Inferior parietal cortex (tissue), 1 donor: ENCODE results near the gene OR4D1.

Experiments
- DNase-seq: peaks from one replicate; pipeline ENCODE4 v3.0.0-alpha.2; 2016; ENCODE audit errors: extremely low spot score

Gene OR4D1

DNA sequence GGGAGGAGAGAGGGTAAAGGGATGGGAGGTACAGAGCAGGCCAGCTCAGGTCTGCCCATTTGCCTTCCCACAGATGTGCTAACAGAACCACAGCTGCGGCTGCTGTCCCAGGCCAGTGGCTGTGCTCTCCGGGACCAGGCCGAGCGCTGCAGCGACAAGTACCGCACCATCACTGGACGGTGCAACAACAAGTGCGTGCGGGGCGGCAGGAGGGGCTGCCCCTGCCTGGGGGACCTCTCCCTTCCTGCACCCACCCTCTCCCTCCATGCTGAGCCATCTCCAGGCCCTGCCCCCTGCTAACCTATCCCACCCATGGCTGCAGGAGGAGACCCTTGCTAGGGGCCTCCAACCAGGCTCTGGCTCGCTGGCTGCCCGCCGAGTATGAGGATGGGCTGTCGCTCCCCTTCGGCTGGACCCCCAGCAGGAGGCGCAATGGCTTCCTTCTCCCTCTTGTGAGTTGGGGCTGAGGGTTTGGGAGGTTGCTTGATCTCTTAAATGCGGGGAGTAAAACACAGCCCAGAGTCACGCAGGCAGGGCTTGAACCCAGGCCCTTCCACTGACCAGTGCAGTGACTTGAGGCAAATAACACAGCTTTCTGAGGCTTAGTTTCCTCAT lies 45.6 kb downstream of the OR4D1 start:
- DNase-seq = no peak

DNA sequence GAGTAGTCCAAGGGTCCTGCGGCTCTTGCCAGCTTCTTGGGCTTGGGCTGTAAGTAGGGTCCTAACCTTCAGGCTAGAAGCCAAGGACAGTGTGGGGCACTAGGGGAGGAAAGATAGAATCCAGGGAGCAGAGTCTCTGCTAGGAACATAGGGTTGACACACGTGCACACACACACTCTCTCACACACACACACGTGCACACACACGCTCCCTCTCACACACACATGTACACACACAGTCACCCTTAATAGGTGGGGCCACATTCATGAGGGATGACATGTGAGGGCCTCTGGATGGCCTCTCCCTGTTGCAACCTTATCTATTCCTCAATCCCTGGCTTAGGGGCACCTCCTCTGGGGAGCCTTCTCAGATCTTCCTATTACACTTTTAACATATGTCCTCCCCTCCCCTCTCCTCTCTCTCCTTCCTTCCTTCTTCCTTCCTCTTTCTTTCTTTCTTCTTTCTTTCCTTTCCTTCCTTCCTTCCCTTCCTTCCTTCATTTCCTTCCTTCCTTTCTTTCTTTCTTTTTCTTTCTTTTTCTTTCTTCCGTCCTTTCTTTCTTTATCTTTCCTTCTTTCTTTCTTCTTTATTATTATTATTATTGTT lies 47.4 kb downstream of the OR4D1 start:
- DNase-seq = no peak

DNA sequence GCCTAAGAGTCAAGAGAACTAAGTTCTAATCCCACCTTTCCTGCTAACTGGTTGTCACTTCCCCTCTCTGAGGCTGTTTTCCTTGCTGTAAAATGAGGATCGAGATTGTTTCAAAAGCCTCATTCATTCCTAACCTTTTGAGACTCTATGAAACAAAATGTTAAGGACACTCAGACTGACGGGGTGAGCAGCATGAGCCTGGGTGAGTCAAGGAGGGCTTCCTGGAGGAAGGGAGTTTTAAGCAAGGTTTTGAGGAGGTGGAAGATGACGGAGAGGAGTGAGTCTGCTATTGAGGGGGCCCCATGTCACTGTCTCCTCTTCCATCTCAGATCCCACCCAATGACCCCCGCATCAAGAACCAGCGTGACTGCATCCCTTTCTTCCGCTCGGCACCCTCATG lies 48.4 kb downstream of the OR4D1 start:
- DNase-seq = no peak

DNA sequence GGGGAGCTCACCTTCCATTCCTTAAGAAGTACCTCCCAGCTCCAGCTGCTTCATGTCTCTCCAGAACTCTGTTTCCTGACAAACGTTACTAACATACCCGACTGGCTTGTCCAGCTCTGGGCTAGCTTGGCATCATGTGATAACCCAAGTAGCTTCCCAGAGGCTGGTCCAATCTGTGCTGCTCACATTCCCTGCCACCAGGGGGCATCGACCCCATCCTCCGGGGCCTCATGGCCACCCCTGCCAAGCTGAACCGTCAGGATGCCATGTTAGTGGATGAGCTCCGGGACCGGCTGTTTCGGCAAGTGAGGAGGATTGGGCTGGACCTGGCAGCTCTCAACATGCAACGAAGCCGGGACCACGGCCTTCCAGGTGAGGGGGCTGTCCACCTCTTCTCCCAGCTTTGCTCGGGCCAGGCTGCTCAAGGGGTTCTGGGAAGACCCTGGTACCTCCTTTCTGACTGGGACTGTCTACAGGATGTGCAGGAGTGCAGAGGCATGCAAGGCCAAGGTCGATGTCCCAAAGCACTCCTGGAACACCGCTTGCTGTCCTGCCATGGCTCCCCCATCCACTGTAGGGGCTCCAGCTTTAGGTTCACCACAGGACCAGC lies 51.9 kb downstream of the OR4D1 start:
- no peak for DNase-seq

DNA sequence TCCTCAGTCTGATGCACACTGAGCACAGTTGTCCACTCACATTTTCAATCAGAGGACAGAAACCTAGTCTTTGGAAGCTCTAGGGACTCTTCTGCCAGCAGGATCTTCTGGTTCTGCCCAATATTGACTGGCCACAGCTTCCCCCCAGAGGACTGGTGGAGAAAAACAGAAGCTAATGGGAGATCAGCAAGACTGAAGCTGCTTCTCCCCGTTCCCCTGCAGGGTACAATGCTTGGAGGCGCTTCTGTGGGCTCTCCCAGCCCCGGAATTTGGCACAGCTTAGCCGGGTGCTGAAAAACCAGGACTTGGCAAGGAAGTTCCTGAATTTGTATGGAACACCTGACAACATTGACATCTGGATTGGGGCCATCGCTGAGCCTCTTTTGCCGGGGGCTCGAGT lies 54.7 kb downstream of the OR4D1 start:
- no peak for DNase-seq

DNA sequence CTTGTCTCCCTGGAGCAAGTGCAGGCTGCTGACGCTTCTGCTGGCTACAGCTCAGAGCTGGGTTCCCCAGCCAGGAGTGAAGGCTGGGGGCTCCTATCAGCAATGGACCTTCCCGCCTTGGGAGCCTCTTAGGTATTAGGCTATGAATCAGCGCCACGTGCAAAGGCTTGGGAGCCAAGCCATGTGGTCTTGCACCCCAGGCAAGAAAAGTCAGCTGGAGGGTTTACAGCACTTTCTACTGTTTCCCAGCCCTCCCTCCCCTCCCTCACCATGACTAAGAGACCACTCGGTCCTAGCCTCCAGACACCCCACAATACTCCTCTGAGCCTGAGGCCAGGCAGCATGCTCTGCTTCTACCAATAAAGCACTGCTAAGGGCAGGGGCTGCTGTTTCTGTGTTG lies 56.6 kb downstream of the OR4D1 start:
- no peak for DNase-seq

DNA sequence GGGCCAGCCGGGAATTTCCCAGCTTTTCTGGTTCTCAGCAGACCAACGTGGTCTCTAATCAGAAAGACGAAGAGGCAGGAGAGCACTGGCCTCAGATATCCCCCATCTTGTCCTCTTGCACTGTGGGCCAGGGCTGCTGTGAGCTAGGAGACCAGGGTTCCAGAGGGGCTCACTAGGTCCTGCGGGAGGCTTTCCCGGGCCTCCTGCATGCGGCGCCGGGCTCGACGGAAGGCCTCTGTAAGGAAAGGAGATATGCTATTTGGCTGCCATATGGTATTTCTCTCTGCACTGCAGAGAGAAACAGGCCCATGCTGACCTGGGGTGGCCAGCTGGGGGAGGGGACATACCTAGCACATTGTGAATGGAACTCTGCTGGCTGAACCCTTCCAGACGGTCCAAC lies 57.8 kb downstream of the OR4D1 start:
- no peak for DNase-seq

GRCh38 chr17:58207451-58207850 lies 59.3 kb downstream of the OR4D1 start:
- DNase-seq = no peak

- DNase-seq = no peak
Measured at GRCh38 chr17:58208344-58208743, 60.2 kb downstream of the OR4D1 start.
